Thoracic aorta (tissue), 2 donors: Measurements from ENCODE around the gene NSD1. TPM values are rescaled to one million over a fixed set of nuclear protein-coding genes. Genes with fewer than 3 reads are reported as not detected.

ENCODE experiments used
- ATAC-seq: fragments of 150-250 bp; one replicate; pipeline ENCODE4 v1.8.0; 2017; ENCODE audit warnings: low read depth; ENCODE audit not compliant: insufficient number of reproducible peaks, low FRiP score
- DNase-seq: peaks from one replicate; pipeline ENCODE4 v3.0.0-alpha.2; 2020; ENCODE audit warnings: low spot score
- H3K27ac ChIP-seq, 2 donors: fragments of 200-600 bp; sonication (generic); 1 replicate in 1 of 2; 2 replicates in 1 of 2; pipeline ENCODE4 v1.5.1; 2016; ENCODE audit warnings: mild to moderate bottlenecking in 2 of 2, moderate library complexity in 2 of 2
- H3K27me3 ChIP-seq: fragments of 200-600 bp; sonication (generic); replicated peaks from 2 replicates; pipeline ENCODE4 v1.6.0; 2016; ENCODE audit warnings: mild to moderate bottlenecking; ENCODE audit not compliant: insufficient read depth
- H3K36me3 ChIP-seq: fragments of 200-600 bp; sonication (generic); one replicate; pipeline ENCODE4 v1.5.1; 2016
- H3K4me1 ChIP-seq, 2 donors: fragments of 200-600 bp; sonication (generic); 1 replicate in 1 of 2; 2 replicates in 1 of 2; pipeline versions ENCODE4 v1.5.1 to v1.6.0; 2016; ENCODE audit warnings: low read depth in 2 of 2, mild to moderate bottlenecking in 1 of 2; ENCODE audit not compliant: control insufficient read depth in 1 of 2
- H3K4me3 ChIP-seq: fragments of 200-600 bp; sonication (generic); 2 replicates; pipeline ENCODE4 v1.5.1; 2016; ENCODE audit warnings: mild to moderate bottlenecking
- H3K9me3 ChIP-seq: fragments of 200-600 bp; sonication (generic); 2 replicates; pipeline ENCODE4 v1.5.1; 2016
- CTCF ChIP-seq: fragments of 200-600 bp; sonication (generic); IDR thresholded peaks from one replicate; pipeline ENCODE4 v1.5.1; 2019; ENCODE audit warnings: antibody characterized with exemption
- total RNA-seq, 2 donors: library from RNA; depleted of rRNA; stranded (reverse); fragments of >200 nt; gene quantifications; one replicate each; pipeline versions ENCODE4 v1.1.0 to v1.2.3, GENCODE V29; 2016

The NSD1 gene
- total RNA-seq, 2 donors from 2014 or later: 26.1 to 70.5 TPM

- no peak for TF ChIP-seq CTCF
- Histone ChIP-seq H3K27ac (no peak overlapping the region), H3K36me3 (peaks cover 32% of the 10 kb centered on the region), H3K27me3 (no peaks in the 10 kb centered on the region), H3K9me3 (no peaks in the 10 kb centered on the region), H3K4me1 (no peaks in the 10 kb centered on the region), H3K4me3 (no peak overlapping the region)
- DNase-seq (no peak), ATAC-seq (no peak)
Observed at GRCh38 chr5:177328545-177329231, 195.1 kb downstream of the NSD1 start.

- ATAC-seq: no peak
- Histone ChIP-seq H3K27ac (no peak overlapping the region), H3K27me3 (no peaks in the 10 kb centered on the region), H3K4me3 (no peak overlapping the region), H3K4me1 (no peaks in the 10 kb centered on the region), H3K9me3 (no peaks in the 10 kb centered on the region), H3K36me3 (peaks cover 44% of the 10 kb centered on the region)
- no peak for TF ChIP-seq CTCF
- no peak for DNase-seq
Observed at GRCh38 chr5:177329883-177330282, 196.3 kb downstream of the NSD1 start.

GRCh38 chr5:177330991-177331842, 197.6 kb downstream of the NSD1 start:
- no peak for ATAC-seq
- no peak for TF ChIP-seq CTCF
- no peak overlapping the region for H3K4me3 ChIP-seq
- H3K27ac ChIP-seq: no peak overlapping the region
- peaks cover 57% of the 10 kb centered on the region for H3K36me3 ChIP-seq
- no peaks in the 10 kb centered on the region for H3K4me1 ChIP-seq
- H3K27me3 ChIP-seq: no peaks in the 10 kb centered on the region
- H3K9me3 ChIP-seq: no peaks in the 10 kb centered on the region
- DNase-seq: no peak

GRCh38 chr5:177332031-177332895, 198.7 kb downstream of the NSD1 start:
- no peak for TF ChIP-seq CTCF
- Histone ChIP-seq H3K4me3 (no peak overlapping the region), H3K36me3 (peaks cover 68% of the 10 kb centered on the region), H3K27ac (no peak overlapping the region), H3K27me3 (no peaks in the 10 kb centered on the region), H3K4me1 (no peaks in the 10 kb centered on the region), H3K9me3 (no peaks in the 10 kb centered on the region)
- no peak for DNase-seq
- ATAC-seq: no peak

GRCh38 chr5:177332896-177333260, 199.3 kb downstream of the NSD1 start:
- ATAC-seq: no peak
- TF ChIP-seq CTCF: no peak
- no peak overlapping the region for H3K4me3 ChIP-seq

More at GRCh38 chr5:177332896-177333260, 199.3 kb downstream of the NSD1 start:
- H3K4me1 ChIP-seq: no peaks in the 10 kb centered on the region
- H3K9me3 ChIP-seq: no peaks in the 10 kb centered on the region
- peaks cover 73% of the 10 kb centered on the region for H3K36me3 ChIP-seq
- no peaks in the 10 kb centered on the region for H3K27me3 ChIP-seq
- no peak for DNase-seq
- no peak overlapping the region for H3K27ac ChIP-seq
